Measurements from ENCODE around the gene RNF26. TPM values are rescaled to one million over a fixed set of nuclear protein-coding genes. Genes with fewer than 3 reads are reported as not detected.

The RNF26 gene
- polyA plus RNA-seq, 1 donor = 25.2 TPM

GRCh38 chr11:119315131-119316015, 19.0 kb upstream of the RNF26 start:
- Histone ChIP-seq H3K36me3 (ENCODE audit: control insufficient read depth, insufficient read depth, low read length) (peaks cover 15% of the 10 kb centered on the region), H3K9me3 (ENCODE audit: control insufficient read depth, low read depth, low read length) (peaks cover 6% of the 10 kb centered on the region), H3K27ac (ENCODE audit: low read length) (peak overlapping the region; percentile 65), H3K27me3 (ENCODE audit: control insufficient read depth, insufficient read depth, low read length) (peaks cover 71% of the 10 kb centered on the region), H3K4me3 (ENCODE audit: low read length) (peak overlapping the region; percentile 60), H3K4me1 (ENCODE audit: control insufficient read depth, insufficient read depth, low read length) (peaks cover 41% of the 10 kb centered on the region)
- WGBS (ENCODE audit: insufficient coverage, low lambda C conversion rate) = no CpG with 5 or more reads among the region's 29 CpGs
- DNase-seq = peak in 1 of 2 donors; percentile 15

- peak overlapping the region; percentile 65 for H3K27ac ChIP-seq (ENCODE audit: low read length)
- H3K4me3 ChIP-seq (ENCODE audit: low read length) = peak overlapping the region; percentile 60
- WGBS (ENCODE audit: insufficient coverage, low lambda C conversion rate) = no CpG with 5 or more reads among the region's 46 CpGs
- H3K9me3 ChIP-seq (ENCODE audit: control insufficient read depth, low read depth, low read length) = peaks cover 6% of the 10 kb centered on the region
- H3K27me3 ChIP-seq (ENCODE audit: control insufficient read depth, insufficient read depth, low read length) = peaks cover 78% of the 10 kb centered on the region
- peaks cover 46% of the 10 kb centered on the region for H3K4me1 ChIP-seq (ENCODE audit: control insufficient read depth, insufficient read depth, low read length)
- DNase-seq = peak; percentile 27 to 31
- H3K36me3 ChIP-seq (ENCODE audit: control insufficient read depth, insufficient read depth, low read length) = peaks cover 10% of the 10 kb centered on the region
Observed at GRCh38 chr11:119316016-119316728, 18.2 kb upstream of the RNF26 start.

GRCh38 chr11:119316729-119317591, 17.4 kb upstream of the RNF26 start, which contains the start of gene MCAM:
MCAM (minus strand) TSS chr11:119317130; CDS start chr11:119317101, 29 bp downstream.
- Histone ChIP-seq H3K27me3 (ENCODE audit: control insufficient read depth, insufficient read depth, low read length) (peaks cover 81% of the 10 kb centered on the region), H3K4me1 (ENCODE audit: control insufficient read depth, insufficient read depth, low read length) (peaks cover 52% of the 10 kb centered on the region), H3K9me3 (ENCODE audit: control insufficient read depth, low read depth, low read length) (peaks cover 6% of the 10 kb centered on the region), H3K36me3 (ENCODE audit: control insufficient read depth, insufficient read depth, low read length) (peaks cover 7% of the 10 kb centered on the region), H3K27ac (ENCODE audit: low read length) (peak within 1 kb of the TSS; percentile 80), H3K4me3 (ENCODE audit: low read length) (peak within 1 kb of the TSS; percentile 60)
- WGBS (ENCODE audit: insufficient coverage, low lambda C conversion rate) = no CpG with 5 or more reads among the region's 74 CpGs
- peak; percentile 39 to 42 for DNase-seq

GRCh38 chr11:119317592-119318239, 16.6 kb upstream of the RNF26 start:
- Histone ChIP-seq H3K9me3 (ENCODE audit: control insufficient read depth, low read depth, low read length) (peaks cover 6% of the 10 kb centered on the region), H3K27ac (ENCODE audit: low read length) (peak overlapping the region; percentile 80), H3K27me3 (ENCODE audit: control insufficient read depth, insufficient read depth, low read length) (peaks cover 75% of the 10 kb centered on the region), H3K4me3 (ENCODE audit: low read length) (no peak overlapping the region), H3K4me1 (ENCODE audit: control insufficient read depth, insufficient read depth, low read length) (peaks cover 52% of the 10 kb centered on the region), H3K36me3 (ENCODE audit: control insufficient read depth, insufficient read depth, low read length) (peaks cover 4% of the 10 kb centered on the region)
- no peak for DNase-seq
- no CpG with 5 or more reads among the region's 14 CpGs for WGBS (ENCODE audit: insufficient coverage, low lambda C conversion rate)

GRCh38 chr11:119318240-119319135, 15.8 kb upstream of the RNF26 start:
- Histone ChIP-seq H3K4me3 (ENCODE audit: low read length) (no peak overlapping the region), H3K36me3 (ENCODE audit: control insufficient read depth, insufficient read depth, low read length) (peaks cover 3% of the 10 kb centered on the region), H3K27me3 (ENCODE audit: control insufficient read depth, insufficient read depth, low read length) (peaks cover 74% of the 10 kb centered on the region), H3K27ac (ENCODE audit: low read length) (peak overlapping the region; percentile 80), H3K4me1 (ENCODE audit: control insufficient read depth, insufficient read depth, low read length) (peaks cover 52% of the 10 kb centered on the region), H3K9me3 (ENCODE audit: control insufficient read depth, low read depth, low read length) (peaks cover 6% of the 10 kb centered on the region)
- DNase-seq = peak in 1 of 2 donors; percentile 48
- WGBS (ENCODE audit: insufficient coverage, low lambda C conversion rate) = no CpG with 5 or more reads among the region's 22 CpGs

- Histone ChIP-seq H3K9me3 (ENCODE audit: control insufficient read depth, low read depth, low read length) (peaks cover 6% of the 10 kb centered on the region), H3K4me3 (ENCODE audit: low read length) (no peak overlapping the region), H3K27ac (ENCODE audit: low read length) (peak overlapping the region; percentile 80), H3K4me1 (ENCODE audit: control insufficient read depth, insufficient read depth, low read length) (peaks cover 52% of the 10 kb centered on the region), H3K36me3 (ENCODE audit: control insufficient read depth, insufficient read depth, low read length) (peaks cover 3% of the 10 kb centered on the region), H3K27me3 (ENCODE audit: control insufficient read depth, insufficient read depth, low read length) (peaks cover 68% of the 10 kb centered on the region)
- DNase-seq = no peak
- no CpG with 5 or more reads among the region's 8 CpGs for WGBS (ENCODE audit: insufficient coverage, low lambda C conversion rate)
Observed at GRCh38 chr11:119319136-119319699, 15.1 kb upstream of the RNF26 start.

- 60% methylated on average over 1 of the region's 11 CpGs for WGBS (ENCODE audit: insufficient coverage, low lambda C conversion rate)
- H3K4me1 ChIP-seq (ENCODE audit: control insufficient read depth, insufficient read depth, low read length) = peaks cover 50% of the 10 kb centered on the region
- H3K36me3 ChIP-seq (ENCODE audit: control insufficient read depth, insufficient read depth, low read length) = no peaks in the 10 kb centered on the region
- H3K9me3 ChIP-seq (ENCODE audit: control insufficient read depth, low read depth, low read length) = peaks cover 6% of the 10 kb centered on the region
- no peak for DNase-seq
- H3K27ac ChIP-seq (ENCODE audit: low read length) = peak overlapping the region; percentile 80
- H3K27me3 ChIP-seq (ENCODE audit: control insufficient read depth, insufficient read depth, low read length) = peaks cover 62% of the 10 kb centered on the region
- H3K4me3 ChIP-seq (ENCODE audit: low read length) = no peak overlapping the region
Observed at GRCh38 chr11:119319700-119320239, 14.6 kb upstream of the RNF26 start.

GRCh38 chr11:119320240-119320775, 14.0 kb upstream of the RNF26 start:
- H3K27ac ChIP-seq (ENCODE audit: low read length) = peak overlapping the region; percentile 80
- H3K4me1 ChIP-seq (ENCODE audit: control insufficient read depth, insufficient read depth, low read length) = peaks cover 44% of the 10 kb centered on the region
- DNase-seq = peak in 1 of 2 donors; percentile 43
- H3K9me3 ChIP-seq (ENCODE audit: control insufficient read depth, low read depth, low read length) = peaks cover 3% of the 10 kb centered on the region
- peak overlapping the region; percentile 51 for H3K4me3 ChIP-seq (ENCODE audit: low read length)
- no CpG with 5 or more reads among the region's 17 CpGs for whole genome bisulfite sequencing (ENCODE audit: insufficient coverage, low lambda C conversion rate)
- H3K27me3 ChIP-seq (ENCODE audit: control insufficient read depth, insufficient read depth, low read length) = peaks cover 57% of the 10 kb centered on the region
- H3K36me3 ChIP-seq (ENCODE audit: control insufficient read depth, insufficient read depth, low read length) = no peaks in the 10 kb centered on the region
